Fibroblast of peridontal ligament (primary cell): ENCODE results near the gene GAS2.

ENCODE experiments used
- DNase-seq: peaks from one replicate; pipeline ENCODE4 v3.0.0-alpha.2; 2010; ENCODE audit errors: extremely low read depth

The GAS2 gene

GRCh38 chr11:22674470-22675439 lies 8.3 kb downstream of the GAS2 start:
- no peak for DNase-seq

GRCh38 chr11:22677153-22677903 lies 10.9 kb downstream of the GAS2 start:
- DNase-seq = no peak

GRCh38 chr11:22680628-22681027 lies 14.2 kb downstream of the GAS2 start:
- no peak for DNase-seq

- no peak for DNase-seq
Observed at GRCh38 chr11:22681281-22681812, 14.9 kb downstream of the GAS2 start.

- DNase-seq = no peak
Observed at GRCh38 chr11:22684082-22684481, 17.7 kb downstream of the GAS2 start.

GRCh38 chr11:22685111-22685510 lies 18.7 kb downstream of the GAS2 start:
- DNase-seq = no peak

GRCh38 chr11:22688914-22689313 lies 22.5 kb downstream of the GAS2 start:
- DNase-seq = no peak

- no peak for DNase-seq
Observed at GRCh38 chr11:22690257-22690656, 23.8 kb downstream of the GAS2 start.

GRCh38 chr11:22690871-22691270 lies 24.5 kb downstream of the GAS2 start:
- DNase-seq = no peak

GRCh38 chr11:22699388-22699787 lies 33.0 kb downstream of the GAS2 start:
- no peak for DNase-seq

- no peak for DNase-seq
Observed at GRCh38 chr11:22702031-22702430, 35.6 kb downstream of the GAS2 start.

- DNase-seq = peak; percentile 27
Observed at GRCh38 chr11:22703040-22703439, 36.6 kb downstream of the GAS2 start.

GRCh38 chr11:22703591-22703990 lies 37.2 kb downstream of the GAS2 start:
- DNase-seq = no peak

GRCh38 chr11:22707119-22707899 lies 40.9 kb downstream of the GAS2 start:
- no peak for DNase-seq

GRCh38 chr11:22711071-22711770 lies 44.8 kb downstream of the GAS2 start:
- no peak for DNase-seq

- no peak for DNase-seq
Observed at GRCh38 chr11:22711880-22712279, 45.5 kb downstream of the GAS2 start.

GRCh38 chr11:22713336-22713735 lies 46.9 kb downstream of the GAS2 start:
- no peak for DNase-seq

GRCh38 chr11:22715971-22716370 lies 49.6 kb downstream of the GAS2 start:
- no peak for DNase-seq

GRCh38 chr11:22720457-22720856 lies 54.0 kb downstream of the GAS2 start:
- DNase-seq = no peak

GRCh38 chr11:22723274-22723673 lies 56.9 kb downstream of the GAS2 start:
- no peak for DNase-seq

GRCh38 chr11:22725079-22725478 lies 58.7 kb downstream of the GAS2 start:
- no peak for DNase-seq
